Fibroblast of the conjunctiva (primary cell): ENCODE data around the gene KLHDC8B.
A peak's percentile ranks its signal among the peaks of the same experiment; 100 is the strongest.
"Not testable (repeated sequence)": the region's sequence is repeated elsewhere in the genome, so short reads cannot be mapped to it uniquely, and the experiment has no call there.

Source experiments
- DNase-seq: peaks from one replicate; pipeline ENCODE4 v3.0.0-alpha.2; 2010; ENCODE audit warnings: low read depth

The KLHDC8B gene

GRCh38 chr3:49183873-49184272 is 12.5 kb downstream of the KLHDC8B start:
- DNase-seq: no peak

GRCh38 chr3:49191741-49192140 is 20.3 kb downstream of the KLHDC8B start:
- DNase-seq: no peak

- no peak for DNase-seq
These were observed 26.8 kb downstream of the KLHDC8B start for GRCh38 chr3:49198161-49198560.

GRCh38 chr3:49198611-49199230 is 27.3 kb downstream of the KLHDC8B start:
- no peak for DNase-seq

GRCh38 chr3:49199239-49199899 is 28.0 kb downstream of the KLHDC8B start:
- DNase-seq: peak; percentile 78

GRCh38 chr3:49199900-49200281 is 28.5 kb downstream of the KLHDC8B start:
- DNase-seq: no peak

GRCh38 chr3:49213541-49213943 is 42.1 kb downstream of the KLHDC8B start:
- no peak for DNase-seq

- DNase-seq: no peak
These were observed 42.6 kb downstream of the KLHDC8B start for GRCh38 chr3:49213998-49214397.

GRCh38 chr3:49216687-49217086 is 45.3 kb downstream of the KLHDC8B start:
- DNase-seq: not testable (repeated sequence)

GRCh38 chr3:49217108-49217507 is 45.7 kb downstream of the KLHDC8B start:
- DNase-seq: not testable (repeated sequence)

- no peak for DNase-seq
These were observed 46.5 kb downstream of the KLHDC8B start for GRCh38 chr3:49217688-49218470.

GRCh38 chr3:49218471-49218989 is 47.1 kb downstream of the KLHDC8B start:
- DNase-seq: peak; percentile 75

- DNase-seq: no peak
These were observed 47.7 kb downstream of the KLHDC8B start for GRCh38 chr3:49219132-49219531.

GRCh38 chr3:49220985-49221563 is 49.7 kb downstream of the KLHDC8B start:
- DNase-seq: not testable (repeated sequence)

- DNase-seq: no peak
These were observed 50.6 kb downstream of the KLHDC8B start for GRCh38 chr3:49222002-49222401.
